HG02885 (cell line): Measurements from ENCODE around the gene MSLN.
"Not testable (repeated sequence)": the region's sequence is repeated elsewhere in the genome, so short reads cannot be mapped to it uniquely, and the experiment has no call there.

Experiments used
- ATAC-seq: cut with Tn5 transposase; IDR thresholded peaks from one replicate; pipeline ENCODE4 v1.9.1; 2021; ENCODE audit warnings: mild to moderate bottlenecking; ENCODE audit not compliant: unreplicated experiment, poor library complexity

Gene MSLN

GRCh38 chr16:770411-770810, 9.9 kb downstream of the MSLN start:
- ATAC-seq = no peak

GRCh38 chr16:772959-773358, 12.4 kb downstream of the MSLN start:
- ATAC-seq = no peak

- ATAC-seq = no peak
Observed at GRCh38 chr16:774086-775001, 13.8 kb downstream of the MSLN start.

- no peak for ATAC-seq
Observed at GRCh38 chr16:775236-775796, 14.8 kb downstream of the MSLN start.

GRCh38 chr16:776298-776697, 15.8 kb downstream of the MSLN start:
- ATAC-seq = not testable (repeated sequence)

- ATAC-seq = no peak
Observed at GRCh38 chr16:776824-777223, 16.3 kb downstream of the MSLN start.

- no peak for ATAC-seq
Observed at GRCh38 chr16:777826-778225, 17.3 kb downstream of the MSLN start.

GRCh38 chr16:778447-778846, 17.9 kb downstream of the MSLN start:
- no peak for ATAC-seq

GRCh38 chr16:778909-779527, 18.5 kb downstream of the MSLN start:
- no peak for ATAC-seq

GRCh38 chr16:779561-779960, 19.0 kb downstream of the MSLN start:
- no peak for ATAC-seq

GRCh38 chr16:780296-780695, 19.8 kb downstream of the MSLN start:
- no peak for ATAC-seq

GRCh38 chr16:781346-782010, 20.9 kb downstream of the MSLN start:
- ATAC-seq = no peak

GRCh38 chr16:782258-782657, 21.7 kb downstream of the MSLN start:
- ATAC-seq = no peak

- no peak for ATAC-seq
Observed at GRCh38 chr16:782766-783403, 22.4 kb downstream of the MSLN start.

- no peak for ATAC-seq
Observed at GRCh38 chr16:783404-784161, 23.0 kb downstream of the MSLN start.

- ATAC-seq = no peak
Observed at GRCh38 chr16:784431-784830, 23.9 kb downstream of the MSLN start.

- no peak for ATAC-seq
Observed at GRCh38 chr16:785563-786535, 25.3 kb downstream of the MSLN start.

- no peak for ATAC-seq
Observed at GRCh38 chr16:787321-787966, 26.9 kb downstream of the MSLN start.
